Heart left ventricle (tissue), 16 donors: ENCODE measurements around the gene AGBL3. TPM values are rescaled to one million over a fixed set of nuclear protein-coding genes. Genes with fewer than 3 reads are reported as not detected.

Experiments used
- ATAC-seq, 4 donors: fragments of 200-7000 bp; cut with Tn5 transposase; one replicate each; pipeline ENCODE4 v1.9.1; 2020 to 2022; ENCODE audit warnings: moderate library complexity in 4 of 4, mild to moderate bottlenecking in 3 of 4, moderate number of reproducible peaks in 1 of 4
- DNase-seq, 5 donors: peaks; one replicate each; pipeline ENCODE4 v3.0.0-alpha.2; 2020
- H3K27ac ChIP-seq, 12 donors: fragments of 200-600 bp; sonication (generic) in 4 of 12; one replicate each; pipeline versions ENCODE4 v1.5.0 to v1.8.0; 2016 to 2022; ENCODE audit warnings: mild to moderate bottlenecking in 2 of 12
- H3K27me3 ChIP-seq, 9 donors: fragments of 200-600 bp; sonication (generic) in 2 of 9; one replicate each; pipeline versions ENCODE4 v1.5.1 to v1.8.0; 2016 to 2022; ENCODE audit warnings: mild to moderate bottlenecking in 3 of 9
- H3K36me3 ChIP-seq, 9 donors: fragments of 200-600 bp; sonication (generic) in 2 of 9; one replicate each; pipeline versions ENCODE4 v1.5.0 to v1.8.0; 2018 to 2022; ENCODE audit warnings: mild to moderate bottlenecking in 2 of 9
- H3K4me1 ChIP-seq, 12 donors: fragments of 200-600 bp; sonication (generic) in 4 of 12; one replicate each; pipeline versions ENCODE4 v1.5.0 to v1.8.0; 2016 to 2022; ENCODE audit warnings: mild to moderate bottlenecking in 3 of 12
- H3K4me3 ChIP-seq, 12 donors: fragments of 200-600 bp; sonication (generic) in 4 of 12; one replicate each; pipeline versions ENCODE4 v1.5.0 to v1.8.0; 2017 to 2022; ENCODE audit warnings: mild to moderate bottlenecking in 9 of 12, moderate library complexity in 4 of 12
- H3K9me3 ChIP-seq, 12 donors: fragments of 200-600 bp; sonication (generic) in 4 of 12; one replicate each; pipeline versions ENCODE4 v1.5.0 to v1.8.0; 2016 to 2022; ENCODE audit warnings: mild to moderate bottlenecking in 1 of 12
- CTCF ChIP-seq, 12 donors: fragments of 200-600 bp; sonication (generic) in 4 of 12; IDR thresholded peaks; one replicate each; pipeline versions ENCODE4 v1.5.0 to v1.8.0; 2018 to 2022; ENCODE audit warnings: antibody characterized with exemption in 12 of 12, mild to moderate bottlenecking in 5 of 12
- POLR2A ChIP-seq, 2 donors: fragments of 450-650 bp; IDR thresholded peaks; one replicate each; pipeline ENCODE4 v1.6.1; 2017; ENCODE audit warnings: antibody characterized with exemption in 2 of 2, mild to moderate bottlenecking in 2 of 2, moderate library complexity in 2 of 2
- WGBS, 4 donors: extraction: QIAGEN DNeasy Blood & Tissue Kit in 2 of 4; methylation state at CpG; one replicate each; pipeline versions ENCODE4 v1.1.5 to v1.1.7; 2013 to 2018; 5-methylcytosine and 5-hydroxymethylcytosine counted together
- intact Hi-C, 10 donors: fragments of 100-400 bp; cut with DNase I; formaldehyde crosslinking; loops; one replicate each; pipeline versions ENCODE4 v1.11.1 to v1.14.2; 2022
- polyA plus RNA-seq, 2 donors: library from polyadenylated mRNA; stranded (reverse); fragments of 200-250 nt; gene quantifications; one replicate each; pipeline ENCODE4 v1.2.3, GENCODE V29; 2013
- total RNA-seq, 9 donors: library from RNA; depleted of rRNA in 2 of 9; stranded (reverse); fragments of >200 nt in 2 of 9; fragmentation: NEBNext Ultra II Directional in 3 of 9; extraction: Animal tissue kit (Norgen Biotek cat#: 25700) in 3 of 9; gene quantifications; one replicate each; pipeline versions ENCODE4 v1.1.0 to v1.2.4, GENCODE V29; 2016 to 2023
- donor health status: ischemic (EF 13 %, LVEDD 7.1; RV severe dilation, severe dysfunction).
- donor health status: healthy with polysubstance abuse.
- donor health status: DM: no; HTN: yes; CAD: no.
- donor health status: DM: no; HTN: no; CAD: no.
- donor health status: ischemic (EF 25% LVEDD 6.9; RV normal size, moderate dysfunction).
- donor health status: ischemic (EF 25% LVEDD 5.7; RV mildly dilated, moderate dysfunction).
- donor health status: healthy.
- donor health status: DM: yes; HTN: yes; CAD: no.
- donor health status: ischemic (EF 35%, LVEDD 5.7; RV mildly dilated, moderate dysfunction).
- donor health status: nonischemic (EF 11% LVEDD 7.7; RV severe dilation, severe dysfunction).
- donor health status: DM: yes; HTN: yes; CAD: no.
- donor health status: PGD.
- donor health status: ischemic (EF 29% LVEDD 5.4; RV normal size, mild dysfunction).
- donor health status: nonischemic (EF 23%, LVEDD 6.1; RV moderate dilation, normal function).

AGBL3 gene
- total and polyA plus RNA-seq, 11 donors: 0.40 to 1.5 (median 0.93) TPM

GRCh38 chr7:135158141-135158655 is 171.9 kb downstream of the AGBL3 start:
- WGBS, 4 donors: 78 to 95% (median 89%) methylated on average over 1 of the region's 1 CpG; no CpG with 5 or more reads in 1 of the 4 donors
- DNase-seq: no peak
- Histone ChIP-seq H3K4me3 (no peak overlapping the region), H3K36me3 (peaks cover 0 to 31% (median 0%) of the 10 kb centered on the region in 9 donors), H3K27me3 (no peaks in the 10 kb centered on the region), H3K27ac (peak overlapping the region in 11 of 12 donors; percentile 58 to 90 (median 80)), H3K4me1 (peaks cover 22 to 66% (median 52%) of the 10 kb centered on the region in 12 donors), H3K9me3 (peaks cover 0 to 35% (median 16%) of the 10 kb centered on the region in 12 donors)
- peak; percentile 41 to 68 (median 52) for ATAC-seq
- intact Hi-C loops: no loop called here
- TF ChIP-seq POLR2A (IDR thresholded peaks at IDR 0.05) (no peak), CTCF (IDR thresholded peaks at IDR 0.05) (no peak)

DNA sequence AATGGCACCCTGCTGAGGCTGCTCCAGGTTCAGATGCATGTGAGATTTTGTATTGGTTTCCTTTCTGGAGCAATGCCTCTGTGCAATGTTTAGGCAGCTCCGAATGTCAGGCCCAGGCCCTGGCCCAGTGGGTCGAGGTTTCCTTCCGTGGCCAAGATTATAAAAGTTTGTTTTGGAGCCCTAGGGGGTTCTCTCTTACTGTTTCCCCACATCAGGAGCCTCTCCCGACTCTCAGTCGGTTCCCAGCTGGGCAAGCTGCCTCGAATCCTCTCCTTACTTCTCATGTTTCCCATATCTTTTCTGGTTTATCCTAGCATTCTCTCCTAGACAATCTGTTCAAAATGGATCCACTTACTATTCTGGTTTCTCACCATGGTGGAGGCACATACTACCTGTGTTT is 172.6 kb downstream of the AGBL3 start:
- no peak for TF ChIP-seq POLR2A (IDR thresholded peaks at IDR 0.05)
- no peak for TF ChIP-seq CTCF (IDR thresholded peaks at IDR 0.05)
- H3K4me3 ChIP-seq: no peak overlapping the region
- no peaks in the 10 kb centered on the region for H3K27me3 ChIP-seq
- peaks cover 0 to 37% (median 0%) of the 10 kb centered on the region in 9 donors for H3K36me3 ChIP-seq
- H3K27ac ChIP-seq: peak overlapping the region; percentile 11 to 90 (median 78)
- H3K9me3 ChIP-seq: peaks cover 0 to 29% (median 15%) of the 10 kb centered on the region in 12 donors
- intact Hi-C loops: no loop called here
- no peak for DNase-seq
- H3K4me1 ChIP-seq: peaks cover 22 to 64% (median 54%) of the 10 kb centered on the region in 12 donors
- ATAC-seq: peak in 2 of 4 donors; percentile 7 to 23
- WGBS, 4 donors: 23 to 69% (median 40%) methylated on average over 6 of the region's 6 CpGs

DNA sequence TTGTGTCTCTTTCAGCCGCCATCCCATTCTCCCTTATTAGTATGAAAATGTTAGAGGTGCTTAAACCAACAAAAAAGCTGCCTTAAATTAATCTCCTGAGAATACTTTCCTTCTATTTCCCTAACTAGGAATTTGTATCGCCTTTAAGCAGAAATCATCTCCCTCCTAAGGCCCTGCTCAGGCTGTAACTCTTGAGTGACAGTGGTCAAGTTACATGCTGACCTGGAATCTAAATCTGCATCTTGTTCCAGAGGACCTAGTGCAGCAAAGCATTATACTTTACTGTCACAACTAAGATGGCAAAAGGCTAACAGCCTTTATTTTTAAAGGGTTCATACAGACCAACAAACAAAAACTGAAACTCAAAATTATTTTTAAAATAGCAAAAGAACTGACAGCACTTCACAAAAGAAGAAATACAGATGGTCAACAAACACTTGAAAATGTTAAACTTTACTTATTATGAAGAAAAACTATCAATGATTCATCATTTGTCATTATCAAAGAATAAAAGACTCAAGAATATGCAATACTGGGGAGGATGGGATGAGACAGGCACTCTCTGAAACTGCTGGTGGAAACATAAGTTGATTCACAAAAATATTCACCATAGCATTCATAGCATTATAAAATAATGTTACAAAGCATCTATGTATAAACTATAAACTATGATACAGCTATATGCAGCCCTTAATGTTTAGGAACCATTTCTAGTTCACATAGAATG is 173.2 kb downstream of the AGBL3 start:
- WGBS, 4 donors: 71 to 80% (median 77%) methylated on average over 2 of the region's 2 CpGs
- Histone ChIP-seq H3K27me3 (no peaks in the 10 kb centered on the region), H3K4me1 (peaks cover 26 to 67% (median 58%) of the 10 kb centered on the region in 12 donors), H3K9me3 (peaks cover 0 to 25% (median 15%) of the 10 kb centered on the region in 12 donors), H3K4me3 (peak overlapping the region in 3 of 12 donors; percentile 2 to 6 (median 5)), H3K27ac (peak overlapping the region; percentile 58 to 90 (median 78)), H3K36me3 (peaks cover 0 to 43% (median 4%) of the 10 kb centered on the region in 9 donors)
- ATAC-seq (no peak), DNase-seq (no peak)
- TF ChIP-seq POLR2A (IDR thresholded peaks at IDR 0.05): no peak
- no peak for TF ChIP-seq CTCF (IDR thresholded peaks at IDR 0.05)
- intact Hi-C loops: loop anchor here in 4 of 10 donors (2.0 to 10.0 kb wide), 4 partner anchors 13 to 475 kb away; partner anchors contain the start of genes CALD1 (in 2 of the 4) and AGBL3 (in 1 of the 4)
